ENCODE data around the gene ZNF532.

ZNF532 gene

DNA sequence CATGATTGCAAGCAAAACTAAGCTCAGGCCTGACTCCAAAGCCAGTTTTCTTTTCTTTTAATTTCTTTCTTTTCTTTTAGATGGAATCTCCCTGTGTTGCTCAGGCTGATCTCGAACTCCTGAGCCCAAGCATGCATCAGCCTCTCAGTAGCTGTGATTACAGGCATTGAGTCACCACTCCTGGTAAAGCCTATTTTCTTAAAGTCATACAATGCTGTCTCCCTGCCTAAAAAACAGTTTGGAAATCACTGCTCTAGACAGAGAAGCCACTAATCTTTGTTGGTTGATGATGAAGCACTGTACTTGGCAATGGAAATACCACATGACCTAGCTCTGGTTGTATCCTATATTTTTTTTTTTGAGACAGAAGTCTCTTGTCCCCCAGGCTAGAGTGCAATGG is 33.1 kb upstream of the ZNF532 start:
- no peaks in the 10 kb centered on the region for H3K36me3 ChIP-seq (ENCODE audit: insufficient read depth, low read length)
- no peak overlapping the region for H3K4me3 ChIP-seq (ENCODE audit: low read length, poor library complexity, severe bottlenecking)
- no peak overlapping the region for H2AFZ ChIP-seq (ENCODE audit: low read length)
- H3F3A ChIP-seq (ENCODE audit: low read depth) = no peaks in the 10 kb centered on the region
- H3K79me2 ChIP-seq (ENCODE audit: insufficient read depth, low read length) = no peaks in the 10 kb centered on the region
- no peak overlapping the region for H3K4me2 ChIP-seq (ENCODE audit: low read depth, low read length, poor library complexity, severe bottlenecking)
- H3K9ac ChIP-seq (ENCODE audit: low read depth, low read length, poor library complexity, severe bottlenecking) = no peak overlapping the region
- H3K9me3 ChIP-seq (ENCODE audit: insufficient read depth, low read depth, low read length) = no peaks in the 10 kb centered on the region
- TF ChIP-seq EZH2phosphoT487 (IDR thresholded peaks at IDR 0.05; ENCODE audit: borderline replicate concordance) = no peak
- TF ChIP-seq, protein P1, sequence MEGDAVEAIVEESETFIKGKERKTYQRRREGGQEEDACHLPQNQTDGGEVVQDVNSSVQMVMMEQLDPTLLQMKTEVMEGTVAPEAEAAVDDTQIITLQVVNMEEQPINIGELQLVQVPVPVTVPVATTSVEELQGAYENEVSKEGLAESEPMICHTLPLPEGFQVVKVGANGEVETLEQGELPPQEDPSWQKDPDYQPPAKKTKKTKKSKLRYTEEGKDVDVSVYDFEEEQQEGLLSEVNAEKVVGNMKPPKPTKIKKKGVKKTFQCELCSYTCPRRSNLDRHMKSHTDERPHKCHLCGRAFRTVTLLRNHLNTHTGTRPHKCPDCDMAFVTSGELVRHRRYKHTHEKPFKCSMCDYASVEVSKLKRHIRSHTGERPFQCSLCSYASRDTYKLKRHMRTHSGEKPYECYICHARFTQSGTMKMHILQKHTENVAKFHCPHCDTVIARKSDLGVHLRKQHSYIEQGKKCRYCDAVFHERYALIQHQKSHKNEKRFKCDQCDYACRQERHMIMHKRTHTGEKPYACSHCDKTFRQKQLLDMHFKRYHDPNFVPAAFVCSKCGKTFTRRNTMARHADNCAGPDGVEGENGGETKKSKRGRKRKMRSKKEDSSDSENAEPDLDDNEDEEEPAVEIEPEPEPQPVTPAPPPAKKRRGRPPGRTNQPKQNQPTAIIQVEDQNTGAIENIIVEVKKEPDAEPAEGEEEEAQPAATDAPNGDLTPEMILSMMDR (conservative IDR thresholded peaks at IDR 0.05; ENCODE audit: low read length) = no peak
- H3K4me1 ChIP-seq (ENCODE audit: insufficient read depth, low read length, poor library complexity, severe bottlenecking) = no peaks in the 10 kb centered on the region
- H3K27me3 ChIP-seq (ENCODE audit: insufficient read depth, low read length, poor library complexity, severe bottlenecking) = peaks cover 32% of the 10 kb centered on the region
- no peaks in the 10 kb centered on the region for H4K20me1 ChIP-seq (ENCODE audit: insufficient read depth, low read length, poor library complexity, severe bottlenecking)
- no peaks in the 10 kb centered on the region for H3K9me2 ChIP-seq (replicated peaks; ENCODE audit: low read depth, low read length)

DNA sequence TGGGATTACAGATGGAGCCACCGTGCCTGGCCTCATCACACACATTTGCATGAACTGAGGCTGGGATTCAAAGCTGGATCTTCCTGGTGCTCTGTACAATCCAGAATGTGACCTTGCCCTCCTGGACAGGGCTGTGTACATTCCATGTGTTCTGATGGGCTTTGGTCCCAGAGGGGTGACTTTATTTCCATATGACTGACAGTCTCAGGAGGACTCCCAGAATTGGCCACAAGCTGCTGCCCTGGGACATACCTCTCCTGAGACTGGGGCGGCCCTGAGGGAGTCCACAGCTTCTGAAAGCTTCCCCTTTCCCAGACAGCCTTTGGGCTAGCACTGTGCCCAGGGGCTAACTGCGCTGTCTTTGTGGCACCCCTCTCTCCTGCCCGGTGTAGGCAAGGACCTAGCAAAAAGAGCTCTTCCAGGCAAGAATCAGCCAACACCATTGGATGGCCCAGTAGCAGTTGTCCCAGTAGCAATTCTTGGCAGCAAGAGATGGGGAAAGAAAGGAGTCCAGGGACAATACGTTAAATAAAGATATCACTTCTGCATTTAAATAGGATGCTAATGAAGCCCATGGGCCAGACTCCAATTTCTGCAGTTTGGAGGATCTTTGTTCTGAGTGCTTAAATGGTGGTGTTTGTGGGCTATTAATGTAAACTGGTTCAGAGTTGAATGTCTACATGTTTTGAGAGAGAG is 26.4 kb upstream of the ZNF532 start:
- TF ChIP-seq, protein P1 (conservative IDR thresholded peaks at IDR 0.05; ENCODE audit: low read length) = no peak
- no peak for TF ChIP-seq EZH2phosphoT487 (IDR thresholded peaks at IDR 0.05; ENCODE audit: borderline replicate concordance)
- Histone ChIP-seq H3K36me3 (ENCODE audit: insufficient read depth, low read length) (no peaks in the 10 kb centered on the region), H4K20me1 (ENCODE audit: insufficient read depth, low read length, poor library complexity, severe bottlenecking) (no peaks in the 10 kb centered on the region), H3K4me2 (ENCODE audit: low read depth, low read length, poor library complexity, severe bottlenecking) (no peak overlapping the region), H3K9me3 (ENCODE audit: insufficient read depth, low read depth, low read length) (no peaks in the 10 kb centered on the region), H3F3A (ENCODE audit: low read depth) (no peaks in the 10 kb centered on the region), H3K9me2 (replicated peaks; ENCODE audit: low read depth, low read length) (no peaks in the 10 kb centered on the region), H3K4me3 (ENCODE audit: low read length, poor library complexity, severe bottlenecking) (no peak overlapping the region), H3K4me1 (ENCODE audit: insufficient read depth, low read length, poor library complexity, severe bottlenecking) (no peaks in the 10 kb centered on the region), H3K9ac (ENCODE audit: low read depth, low read length, poor library complexity, severe bottlenecking) (no peak overlapping the region), H2AFZ (ENCODE audit: low read length) (no peak overlapping the region), H3K27me3 (ENCODE audit: insufficient read depth, low read length, poor library complexity, severe bottlenecking) (peaks cover 4% of the 10 kb centered on the region), H3K79me2 (ENCODE audit: insufficient read depth, low read length) (no peaks in the 10 kb centered on the region)

DNA sequence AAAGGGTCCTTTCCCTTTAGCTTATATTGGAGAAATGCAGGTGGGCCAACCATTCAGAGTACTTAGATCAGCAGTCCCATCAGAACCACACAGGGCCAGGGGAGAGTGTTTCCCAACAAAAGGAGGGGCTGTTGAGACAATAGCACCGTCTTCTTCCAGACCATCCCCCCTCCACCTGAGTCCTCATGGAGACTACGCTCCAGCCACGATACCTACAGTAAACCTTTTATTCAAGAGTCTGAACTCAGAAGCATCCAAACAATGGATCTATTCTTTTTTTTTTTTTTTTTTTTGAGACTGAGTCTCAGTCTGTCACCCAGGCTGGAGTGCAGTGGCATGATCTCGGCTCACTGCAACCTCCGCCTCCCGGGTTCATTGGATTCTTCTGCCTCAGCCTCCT is 25.7 kb upstream of the ZNF532 start:
- Histone ChIP-seq H3F3A (ENCODE audit: low read depth) (no peaks in the 10 kb centered on the region), H4K20me1 (ENCODE audit: insufficient read depth, low read length, poor library complexity, severe bottlenecking) (no peaks in the 10 kb centered on the region), H3K9me3 (ENCODE audit: insufficient read depth, low read depth, low read length) (no peaks in the 10 kb centered on the region), H3K79me2 (ENCODE audit: insufficient read depth, low read length) (no peaks in the 10 kb centered on the region), H3K9me2 (replicated peaks; ENCODE audit: low read depth, low read length) (no peaks in the 10 kb centered on the region), H3K9ac (ENCODE audit: low read depth, low read length, poor library complexity, severe bottlenecking) (no peak overlapping the region), H3K4me1 (ENCODE audit: insufficient read depth, low read length, poor library complexity, severe bottlenecking) (no peaks in the 10 kb centered on the region), H3K4me2 (ENCODE audit: low read depth, low read length, poor library complexity, severe bottlenecking) (no peak overlapping the region), H3K4me3 (ENCODE audit: low read length, poor library complexity, severe bottlenecking) (no peak overlapping the region), H2AFZ (ENCODE audit: low read length) (no peak overlapping the region), H3K27me3 (ENCODE audit: insufficient read depth, low read length, poor library complexity, severe bottlenecking) (peaks cover 4% of the 10 kb centered on the region), H3K36me3 (ENCODE audit: insufficient read depth, low read length) (no peaks in the 10 kb centered on the region)
- TF ChIP-seq, protein P1 (conservative IDR thresholded peaks at IDR 0.05; ENCODE audit: low read length) = no peak
- no peak for TF ChIP-seq EZH2phosphoT487 (IDR thresholded peaks at IDR 0.05; ENCODE audit: borderline replicate concordance)
